ENCODE measurements around the gene ZCCHC3.
"Not testable (repeated sequence)": the region's sequence is repeated elsewhere in the genome, so short reads cannot be mapped to it uniquely, and the experiment has no call there.

Gene ZCCHC3

DNA sequence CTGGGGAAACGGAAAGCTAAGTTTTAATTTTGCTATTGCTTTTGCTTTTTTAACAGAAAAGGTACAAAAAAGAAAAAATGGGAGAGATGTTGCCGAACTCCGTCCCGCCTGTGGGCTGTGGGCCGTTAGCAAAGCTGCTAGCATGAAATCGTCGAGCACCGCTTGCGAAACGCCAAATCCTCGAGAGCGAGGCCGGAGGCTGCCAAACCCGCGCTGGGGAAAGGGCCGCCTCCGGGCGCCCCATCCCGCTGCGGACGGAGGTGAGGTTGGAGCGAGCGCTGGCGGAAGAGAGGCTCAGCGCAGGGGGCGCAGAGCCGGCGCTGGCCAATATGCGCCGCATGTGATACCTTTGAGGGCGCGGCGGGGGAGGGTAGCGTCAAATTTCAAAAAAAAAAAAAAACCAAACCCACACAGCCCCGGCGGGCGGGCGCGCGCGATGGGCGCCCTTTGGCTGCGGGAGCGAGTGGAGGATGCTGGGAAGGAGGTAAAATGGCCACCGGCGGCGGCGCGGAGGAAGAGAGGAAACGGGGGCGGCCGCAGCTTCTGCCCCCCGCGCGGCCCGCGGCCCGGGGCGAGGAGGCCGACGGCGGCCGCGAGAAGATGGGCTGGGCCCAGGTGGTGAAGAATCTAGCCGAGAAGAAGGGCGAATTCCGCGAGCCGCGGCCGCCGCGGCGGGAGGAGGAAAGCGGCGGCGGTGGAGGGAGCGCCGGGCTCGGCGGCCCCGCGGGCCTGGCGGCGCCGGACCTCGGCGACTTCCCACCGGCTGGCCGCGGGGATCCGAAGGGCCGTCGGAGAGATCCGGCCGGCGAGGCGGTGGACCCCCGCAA, at the start of gene ZCCHC3:
Gene ZCCHC3 (plus strand): TSS at position 473 of the 827 bp plus-strand sequence. CDS start 17 bp downstream, at position 490.
- peak; percentile 68 for DNase-seq

GRCh38 chr20:251354-251753, 46.0 kb upstream of the ZCCHC3 start:
- DNase-seq = no peak

DNA sequence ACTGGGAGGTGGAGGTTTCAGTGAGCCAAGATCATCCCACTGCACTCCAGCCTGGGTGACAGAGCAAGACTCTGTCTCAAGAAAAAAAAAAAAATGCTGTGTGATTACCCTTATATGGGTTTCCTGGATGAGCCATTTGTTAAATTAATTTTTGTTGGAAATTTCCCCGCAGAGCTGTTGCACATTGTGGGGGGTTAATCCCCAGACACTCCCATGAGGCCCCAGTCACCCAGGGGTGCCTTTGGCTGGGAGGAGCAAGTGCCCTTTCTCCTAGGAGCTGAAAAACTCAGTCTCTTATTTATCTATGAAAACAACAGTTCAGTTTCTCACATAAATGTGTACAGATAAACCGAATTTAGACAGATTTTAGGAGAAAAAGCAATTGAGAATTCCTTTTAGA, 44.6 kb upstream of the ZCCHC3 start:
- no peak for DNase-seq

GRCh38 chr20:253447-253846, 43.9 kb upstream of the ZCCHC3 start:
- DNase-seq = not testable (repeated sequence)

GRCh38 chr20:257419-257818, 40.0 kb upstream of the ZCCHC3 start, which contains the start of gene DEFB132:
Gene DEFB132 (plus strand): TSS chr20:257724. CDS start chr20:257779, 55 bp downstream.
- DNase-seq = no peak

- DNase-seq = no peak
Measured at GRCh38 chr20:258269-258858, 39.0 kb upstream of the ZCCHC3 start.

GRCh38 chr20:258963-259362, 38.4 kb upstream of the ZCCHC3 start:
- no peak for DNase-seq

- no peak for DNase-seq
Measured at GRCh38 chr20:259981-260380, 37.4 kb upstream of the ZCCHC3 start.

GRCh38 chr20:263701-264100, 33.7 kb upstream of the ZCCHC3 start:
- DNase-seq = no peak

DNA sequence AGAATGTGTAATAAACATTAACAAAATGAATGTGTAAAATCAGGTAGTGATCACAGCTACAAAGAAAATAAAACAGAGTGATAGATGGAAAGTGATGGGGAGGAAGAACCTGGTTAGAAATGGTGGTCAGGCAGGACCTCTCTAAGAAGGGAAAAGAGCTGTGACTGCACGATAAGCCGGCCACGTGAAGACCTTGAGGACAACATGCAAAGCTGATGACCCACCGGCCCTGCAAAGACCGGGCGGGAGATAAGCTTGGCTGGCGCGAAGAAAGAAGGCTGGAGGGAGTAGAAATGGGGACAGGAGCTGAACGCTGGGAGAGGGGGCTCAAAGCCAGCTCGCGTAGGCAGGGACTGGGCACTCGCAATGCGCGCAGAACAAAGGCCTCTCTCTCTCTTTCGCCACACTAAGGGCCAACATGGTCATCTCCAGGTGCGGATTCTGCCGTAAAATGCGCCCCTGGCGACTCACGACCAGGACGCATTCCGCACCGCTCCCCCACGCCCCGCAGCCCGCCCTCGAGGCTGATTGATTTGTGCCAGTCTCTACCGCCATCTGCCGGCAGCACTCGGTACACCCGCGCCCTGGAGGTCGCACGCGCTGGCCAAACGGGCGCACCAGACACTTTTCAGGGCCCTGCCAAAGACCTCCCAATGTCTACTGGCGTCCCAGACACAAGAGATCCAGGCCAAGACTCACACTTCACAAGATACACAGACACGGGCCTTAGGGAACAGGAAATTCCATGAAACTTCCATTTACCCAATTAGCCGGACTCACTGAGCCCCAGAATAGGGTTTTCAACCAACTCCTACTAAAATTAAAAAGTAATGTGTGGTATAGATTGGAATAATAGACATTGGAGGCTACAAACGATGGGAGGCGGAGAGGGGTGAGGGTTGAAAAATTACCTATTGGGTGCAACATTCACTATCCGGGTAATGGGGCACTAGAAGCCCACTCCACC, 30.5 kb upstream of the ZCCHC3 start:
- DNase-seq = peak; percentile 58

DNA sequence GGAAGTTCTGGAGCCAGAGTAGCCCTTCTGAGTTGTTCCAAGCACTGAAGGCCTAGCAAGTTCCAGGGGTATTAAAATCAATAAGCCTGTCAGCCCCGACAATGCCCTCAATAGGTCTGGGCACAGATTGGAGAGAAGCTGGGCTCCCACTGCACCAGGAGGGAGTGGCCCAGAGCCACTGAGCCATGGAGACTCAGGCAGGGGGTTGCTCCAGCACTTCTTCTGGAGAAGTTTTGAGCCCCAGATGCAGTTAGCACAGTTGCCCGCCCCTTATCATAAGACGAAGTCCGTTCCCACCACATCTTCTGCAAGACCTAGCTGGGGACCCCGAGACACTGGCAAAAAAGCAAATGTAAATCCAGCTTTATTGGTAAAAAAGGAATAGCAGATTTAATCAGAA, 26.9 kb upstream of the ZCCHC3 start:
- DNase-seq = no peak

DNA sequence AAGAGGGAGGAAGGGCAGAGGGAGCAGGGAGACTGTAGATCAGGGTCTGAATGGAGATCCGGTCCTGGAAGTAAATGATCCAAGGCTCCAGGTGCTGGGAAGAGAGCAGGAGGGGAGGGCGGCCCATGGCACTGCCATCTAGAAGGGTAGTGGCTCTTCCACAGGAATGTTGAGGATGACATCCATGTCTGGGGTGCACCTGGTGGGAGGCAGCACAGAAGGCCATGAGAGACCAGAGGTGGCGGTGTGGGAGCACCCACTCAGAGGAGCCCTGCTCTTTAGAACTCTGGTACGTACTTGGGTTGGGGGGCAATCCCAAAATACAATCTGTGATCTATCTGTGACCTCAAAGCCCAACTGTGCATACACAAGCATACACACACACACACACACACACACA, 26.3 kb upstream of the ZCCHC3 start:
- DNase-seq = no peak

DNA sequence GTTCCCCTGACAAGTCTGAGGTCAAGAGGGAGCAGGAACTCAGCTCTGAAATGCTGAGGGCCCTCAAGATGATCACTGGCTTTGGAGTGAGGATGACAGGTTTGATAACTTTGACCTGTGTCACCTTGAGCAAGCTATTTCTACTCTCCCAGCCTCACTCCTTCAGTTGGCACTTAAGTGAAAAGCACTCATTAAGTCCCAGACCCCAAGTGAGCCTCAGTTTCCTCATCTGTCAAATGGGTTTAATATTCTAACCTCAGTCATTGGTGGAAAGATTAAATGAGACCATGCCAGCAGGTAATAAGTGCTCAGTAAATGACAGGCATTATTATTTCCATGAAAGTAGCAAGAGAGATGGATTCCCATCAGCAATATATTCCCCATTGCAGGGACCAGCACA, 25.8 kb upstream of the ZCCHC3 start:
- DNase-seq = no peak

DNA sequence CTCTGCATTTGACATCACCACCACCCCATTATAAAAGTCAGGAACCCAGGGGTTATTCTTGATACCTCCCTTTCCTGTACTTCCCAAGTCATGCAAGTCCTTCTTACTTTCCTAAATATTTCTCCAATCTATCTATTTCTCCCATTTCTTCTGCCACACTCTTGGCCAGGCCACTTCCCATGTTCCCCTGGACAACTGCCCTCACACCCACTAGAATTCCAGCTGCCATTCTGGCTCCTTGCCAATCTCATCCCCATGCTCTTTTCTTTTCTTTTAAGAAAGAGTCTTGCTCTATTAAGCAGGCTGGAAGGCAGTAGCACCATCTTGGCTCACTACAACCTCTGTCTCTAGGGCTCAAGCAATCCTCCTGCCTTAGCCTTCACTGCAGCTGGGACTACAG, 24.7 kb upstream of the ZCCHC3 start:
- DNase-seq = no peak

- DNase-seq = no peak
Measured at GRCh38 chr20:273884-274283, 23.5 kb upstream of the ZCCHC3 start.

GRCh38 chr20:275791-276190, 21.6 kb upstream of the ZCCHC3 start:
- DNase-seq = no peak

- DNase-seq = no peak
Measured at GRCh38 chr20:276620-277495, 20.5 kb upstream of the ZCCHC3 start.

DNA sequence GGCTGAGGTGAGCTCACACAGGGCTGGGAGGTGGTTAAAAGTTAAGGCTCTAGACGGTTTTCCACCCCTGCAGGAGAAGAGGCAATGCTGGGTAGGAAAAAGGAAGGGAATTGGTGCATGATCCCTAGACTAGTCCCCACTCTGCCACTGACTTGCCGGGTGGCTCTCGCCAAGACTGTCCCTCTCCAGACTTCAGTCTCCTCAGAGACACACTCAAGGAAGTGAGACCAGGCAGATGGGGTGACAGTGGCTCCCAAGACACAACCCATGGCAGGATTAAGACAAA, 19.9 kb upstream of the ZCCHC3 start:
- DNase-seq = no peak

GRCh38 chr20:278181-278580, 19.2 kb upstream of the ZCCHC3 start:
- DNase-seq = no peak

DNA sequence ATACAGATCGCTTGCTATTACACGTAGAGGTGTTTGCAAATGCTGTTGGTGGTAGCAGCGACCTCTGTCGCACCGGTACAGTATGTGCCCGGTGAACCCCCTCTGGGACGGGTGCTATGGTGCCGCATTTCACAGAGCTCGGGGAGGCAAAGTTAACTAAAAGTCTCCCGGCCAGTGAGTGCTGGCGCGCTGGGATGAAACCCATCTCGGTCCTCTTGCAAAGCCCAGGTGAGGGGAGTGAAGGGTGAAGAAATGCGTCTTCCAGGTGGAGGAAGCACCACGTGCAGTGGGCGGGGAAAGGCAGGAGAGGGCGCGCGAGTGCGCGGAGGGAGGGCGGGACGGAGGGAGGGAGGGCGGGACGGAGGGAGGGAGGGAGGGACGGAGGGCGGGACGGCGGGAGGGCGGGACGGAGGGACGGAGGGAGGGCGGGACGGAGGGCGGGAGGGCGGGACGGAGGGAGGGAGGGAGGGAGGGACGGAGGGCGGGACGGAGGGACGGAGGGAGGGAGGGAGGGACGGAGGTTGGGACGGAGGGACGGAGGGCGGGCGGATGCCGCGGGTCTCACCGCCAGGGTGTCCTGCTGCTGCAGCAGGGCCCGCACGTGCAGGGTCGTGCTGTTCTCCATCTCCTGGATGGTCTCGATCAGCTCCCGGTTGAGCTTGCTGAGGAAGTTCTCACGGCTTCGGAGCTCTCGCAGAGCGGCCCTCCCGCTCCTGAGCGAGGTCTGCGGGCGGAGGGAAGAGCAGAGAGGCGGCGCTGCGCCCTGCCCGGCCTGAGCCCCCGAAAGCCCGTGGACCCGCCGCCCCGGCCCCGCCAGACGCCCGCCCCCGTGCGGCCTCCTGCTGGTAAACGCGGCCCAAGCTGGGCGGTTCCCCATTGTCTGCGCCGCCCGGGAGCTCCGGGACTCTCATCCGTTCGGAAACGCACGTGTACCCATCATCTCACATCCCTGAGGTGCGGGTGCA, 18.5 kb upstream of the ZCCHC3 start:
- no peak for DNase-seq

DNA sequence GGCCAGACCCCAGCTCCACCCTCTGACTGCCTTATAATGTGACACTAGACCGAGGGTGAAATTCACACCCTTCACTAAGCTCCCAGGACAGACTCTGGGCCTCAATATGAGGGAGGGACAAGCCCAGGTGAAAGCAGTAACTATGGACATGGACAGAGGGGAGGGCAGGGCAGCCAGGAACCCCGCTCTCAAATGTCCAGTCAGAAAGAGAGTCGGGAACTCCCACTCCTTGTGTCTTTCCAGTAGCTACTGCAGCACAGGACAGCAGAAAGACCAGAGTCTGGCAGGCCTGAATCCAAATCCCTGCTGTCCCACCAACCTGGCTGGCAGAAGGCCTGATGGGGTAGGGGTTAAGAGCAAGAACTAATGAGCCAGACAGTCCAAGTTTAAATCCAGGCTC, 13.2 kb upstream of the ZCCHC3 start:
- no peak for DNase-seq

All from NCI-H524 treated with DMSO at 0.1 percent for 48 hours (cell line).